Measurements from ENCODE around the gene BEND5.

GRCh38 chr1:48810740-48811139, 34.0 kb upstream of the BEND5 start:
- TF ChIP-seq CTCF (IDR thresholded peaks at IDR 0.05) (no peak), POLR2A (IDR thresholded peaks at IDR 0.05) (no peak), EP300 (IDR thresholded peaks at IDR 0.05) (no peak)

All from stomach (tissue), 4 donors.